ENCODE measurements around the gene CACNA1I. TPM values are rescaled to one million over a fixed set of nuclear protein-coding genes. Genes with fewer than 3 reads are reported as not detected.

Gene CACNA1I
- polyA plus RNA-seq, 1 experiment = not detected

DNA sequence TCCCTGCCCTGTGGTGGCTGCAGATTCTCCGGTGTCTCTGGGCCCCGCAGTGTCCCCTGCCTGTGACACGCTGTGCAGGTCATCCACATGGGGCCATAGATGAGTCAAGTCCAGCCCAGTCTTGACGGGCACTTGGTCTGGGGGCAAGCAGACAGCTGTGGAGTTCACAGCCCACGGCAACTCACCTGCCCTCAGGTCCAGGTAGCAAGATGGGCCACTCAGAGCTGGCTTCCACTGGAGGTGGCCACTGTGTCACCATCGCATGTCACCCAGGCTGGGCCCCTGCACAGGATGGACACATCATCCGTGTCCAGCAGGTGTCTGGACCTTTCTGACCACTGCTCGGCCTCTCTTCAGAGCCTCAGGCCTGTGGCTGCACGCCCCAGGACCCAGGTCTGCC, 109.9 kb downstream of the CACNA1I start:
- Histone ChIP-seq H3K9me3 (ENCODE audit: control insufficient read depth, insufficient read depth, low read length) (no peaks in the 10 kb centered on the region; the same call in 1 of the 2 replicates), H3K4me3 (ENCODE audit: low read depth, low read length) (no peak overlapping the region), H3K27me3 (ENCODE audit: control insufficient read depth, insufficient read depth, low read length) (peaks cover 21% of the 10 kb centered on the region), H3K27ac (ENCODE audit: low read depth, low read length) (no peak overlapping the region)
- no peak for TF ChIP-seq CTCF (IDR thresholded peaks at IDR 0.05; ENCODE audit: low read depth, low read length)
- DNase-seq (ENCODE audit: low read depth, low spot score) = no peak
- ChIA-PET POLR2A (no interaction called here), CTCF (no interaction called here)

- no peaks in the 10 kb centered on the region; the same call in 1 of the 2 replicates for H3K9me3 ChIP-seq (ENCODE audit: control insufficient read depth, insufficient read depth, low read length)
- CTCF ChIA-PET = no interaction called here
- POLR2A ChIA-PET = no interaction called here
- no peak for DNase-seq (ENCODE audit: low read depth, low spot score)
- no peak for TF ChIP-seq CTCF (IDR thresholded peaks at IDR 0.05; ENCODE audit: low read depth, low read length)
- H3K4me3 ChIP-seq (ENCODE audit: low read depth, low read length) = no peak overlapping the region
- no peak overlapping the region for H3K27ac ChIP-seq (ENCODE audit: low read depth, low read length)
- peaks cover 16% of the 10 kb centered on the region for H3K27me3 ChIP-seq (ENCODE audit: control insufficient read depth, insufficient read depth, low read length)
Measured at GRCh38 chr22:39681038-39681861, 110.7 kb downstream of the CACNA1I start.

DNA sequence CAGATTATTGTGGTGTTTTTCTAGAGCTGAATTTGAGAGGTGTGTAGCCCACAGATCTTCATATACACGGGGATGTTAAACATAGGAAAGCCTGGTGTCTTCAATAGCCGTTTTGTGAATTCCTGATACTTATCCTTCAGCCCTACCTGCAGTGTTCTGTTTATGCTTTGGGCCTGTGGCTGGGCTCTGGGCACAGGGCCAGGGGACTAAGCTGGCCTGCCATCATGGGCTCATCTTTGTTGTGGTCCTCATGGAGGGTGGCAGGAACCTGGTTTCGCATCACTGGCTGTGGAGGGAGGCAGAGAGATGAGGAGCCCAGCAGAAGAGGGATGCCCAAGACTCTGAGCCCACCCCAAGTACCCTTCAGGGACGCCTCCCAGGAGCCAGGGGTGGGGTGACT, 112.4 kb downstream of the CACNA1I start:
- H3K4me3 ChIP-seq (ENCODE audit: low read depth, low read length) = no peak overlapping the region
- no peak for DNase-seq (ENCODE audit: low read depth, low spot score)
- no peak overlapping the region for H3K27ac ChIP-seq (ENCODE audit: low read depth, low read length)
- ChIA-PET CTCF (no interaction called here), POLR2A (no interaction called here)
- no peaks in the 10 kb centered on the region; the same call in 1 of the 2 replicates for H3K9me3 ChIP-seq (ENCODE audit: control insufficient read depth, insufficient read depth, low read length)
- peaks cover 33% of the 10 kb centered on the region for H3K27me3 ChIP-seq (ENCODE audit: control insufficient read depth, insufficient read depth, low read length)
- TF ChIP-seq CTCF (IDR thresholded peaks at IDR 0.05; ENCODE audit: low read depth, low read length) = no peak

- H3K9me3 ChIP-seq (ENCODE audit: control insufficient read depth, insufficient read depth, low read length) = no peaks in the 10 kb centered on the region; the same call in 1 of the 2 replicates
- CTCF ChIA-PET = no interaction called here
- no peak overlapping the region for H3K27ac ChIP-seq (ENCODE audit: low read depth, low read length)
- H3K27me3 ChIP-seq (ENCODE audit: control insufficient read depth, insufficient read depth, low read length) = peaks cover 39% of the 10 kb centered on the region
- no peak overlapping the region for H3K4me3 ChIP-seq (ENCODE audit: low read depth, low read length)
- POLR2A ChIA-PET = interaction anchor here (0.6 kb wide), 1 partner anchor 77 kb away, joined by 3 read pairs; no protein-coding TSS in a partner anchor
- no peak for DNase-seq (ENCODE audit: low read depth, low spot score)
- no peak for TF ChIP-seq CTCF (IDR thresholded peaks at IDR 0.05; ENCODE audit: low read depth, low read length)
Measured at GRCh38 chr22:39683639-39684038, 113.1 kb downstream of the CACNA1I start.

DNA sequence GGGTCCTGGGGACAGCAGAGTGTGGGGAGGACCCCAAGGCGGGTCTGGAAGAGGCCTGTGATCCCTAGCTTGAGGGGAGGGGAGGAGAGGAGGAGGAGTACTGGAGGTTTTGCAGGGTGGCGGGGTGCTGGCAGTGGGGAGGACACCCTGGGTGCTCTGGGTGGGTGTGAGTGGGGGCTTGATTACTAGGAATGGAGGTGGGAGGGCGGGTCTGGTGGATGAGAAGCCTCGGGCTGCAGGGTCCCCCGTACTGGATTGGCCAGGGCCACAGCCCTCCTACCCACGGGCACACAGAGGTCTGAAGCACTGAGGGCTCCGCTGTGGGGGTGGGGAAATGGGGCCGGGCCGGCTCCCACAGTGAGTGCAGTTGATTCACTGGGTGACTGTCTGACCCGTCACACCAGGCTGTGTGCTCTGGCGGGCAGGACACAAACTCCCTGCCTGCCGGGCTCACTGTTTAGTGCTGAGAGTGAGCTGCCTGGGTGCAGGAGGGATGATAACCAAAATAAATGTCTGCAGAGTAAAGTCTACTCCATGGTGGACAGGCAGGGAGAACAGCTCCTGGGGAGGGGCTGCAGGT, 114.2 kb downstream of the CACNA1I start:
- Histone ChIP-seq H3K27ac (ENCODE audit: low read depth, low read length) (no peak overlapping the region), H3K27me3 (ENCODE audit: control insufficient read depth, insufficient read depth, low read length) (peaks cover 51% of the 10 kb centered on the region), H3K4me3 (ENCODE audit: low read depth, low read length) (no peak overlapping the region), H3K9me3 (ENCODE audit: control insufficient read depth, insufficient read depth, low read length) (no peaks in the 10 kb centered on the region; the same call in 1 of the 2 replicates)
- ChIA-PET CTCF (interaction anchor here (0.7 kb wide), 1 partner anchor 330 kb away, joined by 4 read pairs; no protein-coding TSS in a partner anchor), POLR2A (no interaction called here)
- no peak for TF ChIP-seq CTCF (IDR thresholded peaks at IDR 0.05; ENCODE audit: low read depth, low read length)
- no peak for DNase-seq (ENCODE audit: low read depth, low spot score)

Data from AG04450 (cell line).